GM18867 (cell line): ENCODE measurements around the gene PDE8A.
"Not testable (repeated sequence)": the region's sequence is repeated elsewhere in the genome, so short reads cannot be mapped to it uniquely, and the experiment has no call there.

Source experiments
- ATAC-seq: cut with Tn5 transposase; IDR thresholded peaks from one replicate; pipeline ENCODE4 v1.9.1; 2021; ENCODE audit warnings: mild to moderate bottlenecking, moderate library complexity; ENCODE audit not compliant: unreplicated experiment

PDE8A gene

DNA sequence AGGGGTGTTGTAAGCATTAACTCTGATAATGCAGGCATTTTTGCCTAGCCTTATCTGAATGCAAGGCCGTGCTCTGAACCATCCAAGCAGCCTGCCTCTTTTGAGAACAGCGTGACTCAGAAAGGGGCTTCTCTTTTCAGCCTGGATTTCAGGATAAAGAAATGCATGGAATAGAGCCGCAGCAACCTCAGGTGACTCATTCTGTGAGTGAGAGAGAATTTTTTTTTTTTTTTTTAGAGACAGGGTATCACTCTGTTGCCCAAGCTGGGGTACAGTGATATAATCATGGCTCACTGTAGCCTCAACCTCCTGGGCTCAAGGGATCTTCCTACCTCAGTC lies 20.6 kb upstream of the PDE8A start:
- ATAC-seq: no peak

DNA sequence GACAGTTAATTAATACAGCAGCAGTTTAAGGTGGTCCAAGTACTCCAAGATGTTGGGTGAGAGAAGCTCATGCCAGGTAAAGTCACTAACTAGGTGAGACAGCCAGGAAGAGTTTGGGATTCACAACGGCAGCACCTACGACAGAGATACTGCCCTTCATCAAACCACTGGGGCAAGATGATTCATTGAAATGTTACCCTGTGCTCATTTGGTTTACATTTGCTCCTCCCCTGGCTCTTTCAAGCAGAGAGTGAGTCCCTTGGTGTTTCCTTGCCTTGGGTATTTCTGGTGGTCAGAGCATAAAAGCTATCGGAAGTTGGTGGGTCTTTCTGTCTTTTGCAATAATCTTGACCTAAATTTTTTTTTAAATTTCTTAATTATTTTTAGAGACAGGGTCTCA lies 19.9 kb upstream of the PDE8A start:
- ATAC-seq: no peak

DNA sequence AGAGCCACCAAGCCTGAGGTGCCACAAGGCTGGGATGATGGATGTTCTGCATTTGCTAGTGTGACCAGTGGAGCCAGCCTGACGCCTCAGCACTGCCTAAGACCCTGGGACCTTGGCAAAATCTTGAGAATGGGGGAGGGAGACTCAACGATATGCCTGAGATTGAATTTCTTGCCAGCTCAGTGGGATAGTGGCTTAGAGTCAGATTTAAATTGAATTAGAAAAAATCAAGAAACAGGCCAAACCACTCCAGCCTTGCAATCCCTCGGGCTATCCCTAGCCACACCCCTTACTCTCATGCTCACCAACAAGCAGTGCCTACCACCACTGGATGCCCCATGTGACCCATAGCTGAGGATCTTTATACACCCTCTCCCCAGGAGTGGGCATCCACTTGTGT lies 18.7 kb upstream of the PDE8A start:
- no peak for ATAC-seq

DNA sequence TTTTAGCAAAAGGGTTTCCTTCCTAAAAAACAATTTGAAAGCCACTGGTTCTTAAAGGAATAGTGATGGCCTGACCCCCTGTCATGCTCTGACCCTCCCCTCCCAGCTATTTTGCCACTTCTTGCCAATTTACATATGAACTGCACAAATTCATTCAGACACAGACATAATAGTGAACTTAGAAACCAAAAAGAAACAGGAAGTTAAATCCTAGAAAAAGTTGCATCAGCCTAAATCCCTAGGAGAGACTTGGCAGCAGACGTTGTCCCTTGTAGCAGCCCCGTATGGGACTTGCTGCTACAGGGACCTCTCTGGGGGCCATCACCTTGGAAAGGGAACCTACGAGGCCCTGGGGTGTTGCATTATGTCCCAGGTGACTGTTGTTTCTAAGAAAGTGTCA lies 14.3 kb upstream of the PDE8A start:
- no peak for ATAC-seq

DNA sequence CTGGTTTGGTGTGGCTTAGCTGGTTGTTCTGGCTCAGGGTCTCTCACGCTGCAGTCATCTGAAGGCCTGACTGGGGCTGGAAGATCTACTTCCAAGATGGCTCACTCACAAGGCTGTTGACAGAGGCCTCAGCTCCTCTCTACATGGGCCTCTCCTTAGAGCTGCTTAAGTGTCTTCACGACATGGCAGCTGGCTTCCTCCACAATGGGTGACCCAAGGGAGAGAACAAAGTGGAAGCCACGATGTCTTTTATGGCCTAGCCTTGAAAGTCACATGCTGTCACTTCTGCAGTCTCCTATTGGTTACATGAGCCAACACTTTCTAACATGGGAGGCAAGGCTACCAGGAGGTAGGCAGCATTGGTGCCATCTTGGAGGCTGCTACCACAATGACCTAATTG lies 13.4 kb upstream of the PDE8A start:
- ATAC-seq: no peak

DNA sequence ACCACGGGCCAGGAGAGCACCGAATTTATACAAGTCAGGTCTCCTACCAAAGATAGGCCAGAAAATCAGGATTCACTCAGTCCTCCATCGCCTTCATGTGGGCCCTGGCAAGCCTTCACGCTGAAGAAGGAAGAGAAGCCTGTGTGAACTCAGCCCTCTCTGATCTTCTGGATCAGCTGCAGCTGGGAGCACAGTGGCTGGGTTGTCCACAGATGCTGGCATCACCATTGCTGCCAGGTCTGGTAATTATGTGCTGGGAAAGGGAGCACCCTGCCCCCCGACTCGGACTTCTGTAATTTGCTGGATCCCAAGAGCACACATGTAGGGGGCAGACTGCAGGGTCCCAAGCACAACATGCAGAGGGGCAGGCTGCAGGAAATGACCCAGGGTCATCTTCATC lies 12.4 kb upstream of the PDE8A start:
- ATAC-seq: no peak

DNA sequence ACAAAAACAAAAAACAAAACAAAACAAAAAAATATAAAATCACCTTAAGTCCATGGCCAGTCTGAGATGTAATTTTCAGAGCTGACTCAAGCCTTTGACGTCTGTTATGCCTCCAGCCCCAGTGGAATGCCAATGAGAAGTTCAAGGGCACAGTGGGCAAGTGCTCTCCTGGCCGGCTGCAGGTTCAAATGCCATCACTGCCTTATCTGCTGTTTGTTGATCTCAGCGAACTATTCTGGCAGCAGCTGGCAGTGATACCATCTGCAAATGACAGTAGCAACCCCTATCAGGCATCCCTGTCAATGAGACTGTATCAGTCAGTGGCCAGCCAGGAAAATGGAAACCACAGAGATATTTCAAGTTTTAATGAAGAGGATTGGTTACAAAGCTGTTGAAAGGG lies 10.8 kb upstream of the PDE8A start:
- no peak for ATAC-seq

DNA sequence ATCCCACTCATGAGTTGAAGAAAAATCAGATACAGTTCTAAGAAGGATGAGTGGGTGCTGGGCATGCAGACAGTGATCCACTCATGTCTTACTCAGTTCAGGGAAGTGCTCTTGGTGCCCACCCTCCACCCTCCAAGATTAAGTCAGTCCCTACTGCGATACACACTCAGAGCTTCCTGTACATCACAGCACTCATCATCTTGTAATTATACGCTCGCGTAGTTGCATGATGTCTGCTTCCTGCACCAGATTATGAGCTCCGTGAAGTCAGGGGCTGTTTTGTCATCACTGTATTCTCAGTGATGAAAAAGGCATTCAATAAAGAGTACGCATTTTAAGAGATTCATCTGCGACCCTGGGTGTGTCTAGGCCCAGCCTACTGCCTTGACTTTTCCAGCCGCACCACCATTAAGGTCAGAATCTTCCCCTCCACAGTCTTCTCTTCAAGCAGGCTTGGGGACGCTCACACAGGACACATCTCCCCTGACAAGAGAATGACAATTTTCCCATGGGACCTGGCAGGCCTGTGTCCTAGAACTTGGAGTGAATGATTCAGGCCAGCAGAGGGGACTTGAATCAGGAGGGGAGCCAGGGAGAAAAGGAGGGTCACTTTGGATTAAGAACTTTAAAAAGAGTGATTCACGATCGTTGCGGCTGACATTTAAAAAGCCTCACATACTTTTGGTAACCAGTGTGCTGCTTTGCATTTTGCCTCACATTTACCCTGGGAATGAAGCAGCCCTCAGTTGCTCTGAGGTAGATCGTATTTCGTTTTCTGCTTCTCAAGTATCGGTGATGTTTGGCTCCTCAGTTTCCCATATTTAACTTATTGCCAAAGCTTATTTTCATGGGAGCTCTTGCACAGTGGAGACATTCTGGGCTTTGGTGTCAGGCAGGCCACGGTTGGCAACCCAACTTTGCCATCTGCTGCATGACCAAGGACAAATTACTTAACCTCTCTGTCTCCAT lies 7.9 kb upstream of the PDE8A start:
- no peak for ATAC-seq

DNA sequence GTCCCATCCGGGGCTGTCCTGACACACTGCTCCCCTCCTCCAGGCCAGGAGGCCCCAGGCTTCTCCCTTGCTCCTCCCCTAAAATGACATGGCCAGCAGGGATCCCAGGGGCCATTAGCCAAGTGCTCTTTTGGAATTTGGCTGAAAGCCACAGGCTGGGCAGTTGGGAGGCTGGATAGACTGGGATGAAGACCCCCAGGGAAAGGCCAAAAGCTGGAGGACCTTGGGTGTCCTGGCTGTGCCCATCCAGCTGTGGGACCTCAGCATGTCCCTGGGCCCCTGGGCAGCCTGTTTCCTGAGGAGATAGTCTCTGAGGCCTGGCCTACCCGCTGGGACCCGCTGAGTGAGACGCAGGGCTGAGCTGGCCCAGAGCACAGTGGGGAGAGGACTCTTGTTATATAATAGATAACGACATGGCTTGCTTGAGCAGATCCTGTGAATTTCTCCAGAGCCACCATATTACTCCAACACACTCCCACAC lies 5.7 kb upstream of the PDE8A start:
- no peak for ATAC-seq

DNA sequence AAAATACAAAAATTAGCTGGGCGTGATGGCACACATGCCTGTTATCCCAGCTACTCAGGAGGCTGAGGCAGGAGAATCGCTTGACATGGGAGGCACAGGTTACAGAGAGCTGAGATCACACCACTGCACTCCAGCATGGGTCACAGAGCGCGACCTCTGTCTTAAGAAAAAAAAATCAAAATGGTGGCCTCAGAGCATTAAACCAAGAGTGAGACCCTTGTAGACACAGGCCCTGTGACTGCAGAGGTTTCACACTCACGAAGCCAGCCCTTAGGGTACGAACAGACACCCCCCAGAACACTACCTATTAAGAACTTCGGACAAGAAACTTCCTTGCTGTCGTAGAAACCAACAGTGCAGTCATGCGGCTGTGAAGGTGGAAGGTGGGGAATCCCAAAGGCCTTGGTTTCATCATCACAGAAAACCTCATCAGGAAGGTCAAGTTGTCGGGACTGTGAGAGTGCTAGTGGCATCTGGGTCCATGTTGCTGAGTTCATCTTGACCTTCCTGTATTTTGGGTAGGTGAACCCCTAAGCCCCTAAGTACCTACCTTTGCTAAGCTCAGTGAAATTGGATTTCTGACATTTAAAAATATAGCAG lies 4.8 kb upstream of the PDE8A start:
- ATAC-seq: no peak

DNA sequence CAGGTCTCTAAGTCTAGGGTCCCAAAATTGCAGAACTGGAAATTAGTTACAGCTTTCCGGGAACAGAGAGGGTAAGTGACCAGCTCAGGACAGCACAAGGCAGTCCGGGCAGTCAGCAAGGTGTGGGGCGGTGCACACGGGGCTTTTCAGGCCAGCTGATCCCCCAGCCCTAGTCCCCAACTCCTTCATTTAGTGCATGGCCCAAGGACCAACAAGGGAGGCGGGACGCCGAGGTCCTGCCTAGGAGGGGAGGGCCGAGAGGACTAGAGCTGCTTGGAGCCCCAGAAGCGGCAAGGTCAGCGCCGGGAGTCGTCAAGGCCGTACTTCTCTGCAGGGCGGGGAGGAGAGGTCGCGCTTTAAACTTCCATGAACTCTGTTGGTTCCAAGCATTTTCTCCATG lies 2.0 kb upstream of the PDE8A start:
- ATAC-seq: no peak

DNA sequence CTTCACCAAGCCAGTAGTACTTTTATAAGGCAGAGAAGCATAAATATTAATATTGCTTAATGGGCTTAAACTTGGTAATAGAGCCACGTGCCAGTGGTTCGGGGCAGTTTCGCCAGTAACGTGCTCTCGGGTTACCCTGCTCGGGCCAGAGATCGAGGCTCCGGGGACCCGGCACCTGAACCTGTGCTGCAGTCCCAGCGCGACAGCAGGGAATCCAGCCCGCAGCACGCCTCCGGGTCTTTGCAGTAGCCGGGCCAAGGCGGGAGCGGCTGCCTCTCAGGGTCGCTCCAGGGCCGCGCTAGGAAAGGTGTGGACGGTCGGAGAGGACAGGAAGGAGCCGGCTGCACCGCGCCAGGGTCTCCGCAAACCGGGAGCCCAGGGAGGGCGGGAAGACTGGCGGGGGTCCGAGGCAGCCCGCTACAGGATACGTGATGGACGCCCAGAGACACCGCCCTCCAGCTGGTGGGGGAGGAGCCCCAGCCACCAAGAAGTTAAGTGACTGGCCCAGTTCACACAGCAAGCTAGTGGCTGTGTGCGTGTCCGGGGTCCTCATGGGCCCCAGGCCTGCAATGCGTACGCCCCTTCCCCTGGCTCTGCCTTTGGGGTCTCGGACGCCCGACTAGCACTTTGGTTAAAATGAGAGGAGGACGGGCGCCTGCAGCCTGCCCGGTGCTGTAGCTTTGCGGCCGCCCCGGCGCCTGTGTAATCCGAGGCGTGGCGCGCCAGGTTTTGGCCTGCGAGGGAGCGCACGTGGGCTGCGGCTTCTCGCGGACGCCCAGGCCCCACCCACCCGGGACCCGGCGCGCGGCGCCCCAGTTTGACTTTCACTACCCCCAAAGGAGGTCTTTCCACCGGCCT lies 1.2 kb upstream of the PDE8A start:
- ATAC-seq: peak; percentile 62

DNA sequence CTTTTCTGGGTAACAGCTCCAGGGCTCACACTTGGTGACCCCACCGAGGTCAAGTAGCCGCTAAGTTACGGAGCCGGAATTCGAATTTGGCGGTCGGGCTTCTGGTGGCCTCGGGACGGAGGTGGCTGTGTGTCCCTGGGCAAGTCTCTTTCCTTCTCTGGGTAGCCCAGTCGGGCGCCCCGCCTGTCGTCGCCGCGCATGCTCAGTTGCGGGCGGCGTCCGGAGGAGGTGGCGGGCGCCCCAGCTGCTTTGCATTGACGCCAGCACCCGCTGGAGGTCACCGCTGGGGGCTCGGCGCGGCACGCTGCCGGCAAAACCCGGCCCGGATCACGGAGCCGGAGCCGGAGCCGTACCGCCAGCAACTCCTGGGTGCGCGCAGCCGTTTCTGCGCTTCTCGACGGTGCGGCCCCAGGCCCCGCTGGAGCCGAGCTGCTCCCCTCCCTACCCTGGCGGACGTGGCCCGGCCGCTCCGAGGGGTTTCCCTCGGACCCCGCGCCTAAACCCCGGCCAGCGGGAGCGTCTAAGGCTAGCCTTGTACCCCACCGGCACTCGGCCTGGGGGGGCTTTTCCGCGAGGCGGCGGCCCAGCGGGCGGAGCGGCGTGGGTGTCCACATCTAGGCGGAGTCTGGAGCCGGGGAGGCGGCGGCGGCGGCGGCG lies 474 bp upstream of the PDE8A start:
- ATAC-seq: peak; percentile 62

DNA sequence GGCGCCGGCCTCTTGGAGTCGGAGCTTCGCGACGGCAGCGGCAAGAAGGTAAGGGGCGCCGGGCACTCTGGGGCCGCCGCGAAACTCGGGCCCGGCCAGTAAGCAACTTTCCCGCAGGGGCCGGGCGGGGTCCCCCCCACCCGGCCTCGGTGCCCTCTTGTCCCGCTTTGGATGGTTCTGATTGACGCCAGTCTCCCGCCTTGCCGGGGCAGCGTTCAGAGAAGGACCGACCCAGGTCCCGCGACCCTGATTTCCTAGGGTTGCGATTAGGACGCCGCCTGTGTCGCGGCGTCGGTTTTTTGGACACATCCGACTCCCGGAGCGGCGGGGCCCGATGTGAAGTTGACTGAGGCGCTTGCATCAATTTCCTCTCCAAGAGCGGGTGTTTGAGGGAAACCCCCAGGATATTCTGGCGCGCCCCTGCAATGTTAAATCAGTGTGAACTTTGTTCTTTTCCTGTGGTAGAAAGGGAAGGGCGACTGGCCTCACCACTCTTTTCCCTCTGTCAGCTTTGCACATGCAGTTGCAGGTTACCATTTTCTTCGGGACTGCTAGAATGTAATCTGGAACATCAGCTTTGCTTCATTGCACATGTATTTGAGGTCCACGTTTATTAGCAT lies 755 bp downstream of the PDE8A start:
- ATAC-seq: no peak

DNA sequence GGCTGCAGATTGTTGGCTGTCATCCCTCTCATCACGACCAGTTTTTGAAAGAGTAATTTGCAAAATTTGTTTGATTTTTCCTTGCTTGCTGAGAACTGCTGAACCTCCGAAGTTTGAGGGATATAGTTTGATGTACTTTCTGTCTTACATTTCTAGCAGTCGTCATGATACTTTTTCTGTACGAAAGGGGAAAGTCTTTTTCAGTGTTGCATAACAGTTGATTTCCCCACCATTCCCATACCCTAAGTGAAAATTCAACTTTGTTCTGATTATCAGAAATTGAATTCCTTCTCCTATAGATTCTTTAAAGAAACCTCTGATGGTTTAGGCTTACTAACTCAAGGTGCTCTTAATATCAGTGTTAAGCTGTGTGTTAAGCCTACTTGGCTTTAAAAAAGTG lies 1.6 kb downstream of the PDE8A start:
- no peak for ATAC-seq

DNA sequence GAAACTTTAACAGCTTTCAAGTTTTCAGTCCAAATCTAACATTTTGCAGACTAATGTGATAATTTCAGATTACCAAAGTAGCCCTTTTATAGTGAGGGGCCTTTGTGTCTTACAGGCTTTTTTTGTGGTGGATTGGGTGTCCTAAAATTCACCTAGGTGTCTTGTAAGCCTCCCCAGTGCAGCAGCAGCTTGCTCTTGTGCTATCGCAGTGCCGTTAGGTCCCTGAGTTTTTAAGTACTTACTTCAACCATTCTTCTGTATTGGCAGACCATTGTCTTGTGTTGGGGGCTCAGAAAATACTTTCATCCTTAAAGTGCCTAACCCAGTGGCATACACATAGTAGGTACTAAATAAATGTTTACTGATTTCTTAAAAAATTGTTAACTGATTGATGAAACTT lies 2.1 kb downstream of the PDE8A start:
- no peak for ATAC-seq

DNA sequence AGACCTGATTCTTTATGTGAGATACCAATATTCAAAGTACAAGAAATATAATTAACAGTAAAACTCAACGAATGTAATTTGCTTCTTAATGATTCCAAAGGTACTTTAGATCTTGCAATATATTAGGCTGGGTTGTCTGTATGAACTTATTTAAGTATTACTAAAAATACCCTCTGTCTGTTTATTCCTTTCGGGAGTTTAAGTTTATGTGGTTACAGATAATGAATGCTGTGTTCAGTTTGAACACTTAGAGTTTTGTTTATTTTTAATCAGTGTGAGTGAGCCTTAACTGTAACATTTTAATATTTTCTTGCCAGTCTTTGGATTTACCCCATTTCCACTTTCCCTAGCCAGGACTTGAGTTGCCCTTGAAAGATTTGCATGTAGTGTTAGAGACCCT lies 3.5 kb downstream of the PDE8A start:
- ATAC-seq: no peak

DNA sequence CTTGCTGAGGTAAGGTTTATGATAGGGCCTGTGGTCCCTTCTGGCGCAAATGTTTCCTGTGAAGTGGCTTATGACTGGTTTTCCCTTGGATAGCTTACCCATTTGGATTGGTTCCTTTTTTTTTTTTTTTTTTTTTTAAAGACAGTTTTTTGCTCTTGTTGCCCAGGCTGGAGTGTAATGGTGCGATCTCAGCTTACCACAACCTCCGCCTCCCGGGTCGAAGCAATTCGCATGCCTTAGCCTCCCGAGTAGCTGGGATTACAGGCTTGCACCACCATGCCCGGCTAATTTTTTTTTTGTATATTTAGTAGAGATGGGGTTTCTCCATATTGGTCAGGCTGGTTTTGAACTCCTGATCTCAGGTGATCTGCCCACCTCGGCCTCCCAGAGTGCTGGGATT lies 5.7 kb downstream of the PDE8A start:
- ATAC-seq: not testable (repeated sequence)

DNA sequence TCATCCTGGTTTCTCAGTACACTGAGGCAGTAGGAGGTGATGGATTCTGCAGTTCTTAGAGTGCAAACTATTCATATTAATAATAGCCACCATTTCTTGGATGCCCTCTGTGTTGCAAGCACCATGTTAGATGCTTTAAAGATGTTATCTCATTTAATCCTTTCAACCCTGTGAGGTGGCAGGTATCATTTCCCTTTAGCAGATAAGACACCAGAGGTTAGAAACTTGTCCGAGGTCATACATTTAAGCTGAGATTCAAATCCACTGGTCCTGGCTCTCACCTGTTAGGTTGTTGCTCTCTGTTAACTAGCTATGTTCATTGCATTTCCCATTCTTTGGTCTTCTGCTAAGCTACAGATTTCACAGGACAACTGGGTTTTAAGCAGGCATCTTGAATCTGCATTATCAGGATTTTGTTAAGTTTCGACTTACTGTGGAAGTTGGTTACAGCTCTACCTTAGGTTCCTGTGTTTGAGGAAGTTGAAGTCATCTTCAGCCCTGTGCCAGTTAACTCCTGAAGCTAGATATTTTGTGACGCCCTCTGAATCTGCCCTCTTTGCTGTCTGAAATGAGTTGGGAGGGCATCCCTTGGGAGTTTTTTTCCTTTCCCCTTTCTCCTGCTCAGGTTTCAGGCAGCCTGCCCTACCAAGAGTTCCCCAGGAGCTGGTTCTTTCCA lies 6.4 kb downstream of the PDE8A start:
- ATAC-seq: no peak
